Stimulated activated CD4-positive, alpha-beta T cell treated with anti-CD3 and anti-CD28 coated beads, TNF-alpha, amount 100 ng/mL, for 48 hours (primary cell): ENCODE measurements around the gene TEX48.

Source experiments
- DNase-seq, 3 donors: peaks; one replicate each; pipeline ENCODE4 v3.0.0-alpha.2; 2020; ENCODE audit warnings: low read depth in 3 of 3

The TEX48 gene

GRCh38 chr9:114681594-114682332 lies at the start of gene TEX48:
TEX48 (minus strand) TSS chr9:114682192; CDS start chr9:114671723, 10,469 bp downstream.
- DNase-seq, result peak; percentile 72 to 88 (median 76)

- DNase-seq, result no peak
These were observed 49.7 kb upstream of the TEX48 start for GRCh38 chr9:114731701-114732100.

GRCh38 chr9:114729706-114730105 lies 47.7 kb upstream of the TEX48 start:
- DNase-seq, result no peak

- DNase-seq, result no peak
These were observed 43.9 kb upstream of the TEX48 start for GRCh38 chr9:114725930-114726329.

- DNase-seq, result no peak
These were observed 42.8 kb upstream of the TEX48 start for GRCh38 chr9:114724744-114725143.

- no peak for DNase-seq
These were observed 41.9 kb upstream of the TEX48 start for GRCh38 chr9:114723931-114724330.

GRCh38 chr9:114722937-114723620 lies 41.1 kb upstream of the TEX48 start:
- DNase-seq, result no peak

GRCh38 chr9:114722081-114722621 lies 40.2 kb upstream of the TEX48 start:
- DNase-seq, result no peak

GRCh38 chr9:114721491-114722079 lies 39.6 kb upstream of the TEX48 start:
- no peak for DNase-seq

- DNase-seq, result no peak
These were observed 38.2 kb upstream of the TEX48 start for GRCh38 chr9:114720086-114720676.

GRCh38 chr9:114719290-114719689 lies 37.3 kb upstream of the TEX48 start:
- DNase-seq, result no peak

- DNase-seq, result peak; percentile 86 to 94 (median 86)
These were observed 36.8 kb upstream of the TEX48 start for GRCh38 chr9:114718801-114719221.

- DNase-seq, result no peak
These were observed 36.0 kb upstream of the TEX48 start for GRCh38 chr9:114717908-114718486.

- no peak for DNase-seq
These were observed 27.6 kb upstream of the TEX48 start for GRCh38 chr9:114709636-114710035.

- DNase-seq, result no peak
These were observed 24.7 kb upstream of the TEX48 start for GRCh38 chr9:114706711-114707110.

GRCh38 chr9:114701988-114702387 lies 20.0 kb upstream of the TEX48 start:
- DNase-seq, result no peak

GRCh38 chr9:114697951-114698351 lies 16.0 kb upstream of the TEX48 start:
- peak in 1 of 3 donors; percentile 46 for DNase-seq

- peak in 2 of 3 donors; percentile 55 to 77 for DNase-seq
These were observed 15.0 kb upstream of the TEX48 start for GRCh38 chr9:114696814-114697544.

GRCh38 chr9:114695948-114696347 lies 14.0 kb upstream of the TEX48 start:
- DNase-seq, result no peak

- no peak for DNase-seq
These were observed 12.8 kb upstream of the TEX48 start for GRCh38 chr9:114694719-114695269.

- no peak for DNase-seq
These were observed 12.2 kb upstream of the TEX48 start for GRCh38 chr9:114694146-114694545.
